GM03348 (cell line): ENCODE data around the gene NR1D1.
A peak's percentile ranks its signal among the peaks of the same experiment; 100 is the strongest.

ENCODE experiments used
- DNase-seq: peaks from one replicate; pipeline ENCODE4 v3.0.0; 2012; ENCODE audit warnings: low spot score

The NR1D1 gene

GRCh38 chr17:40062329-40063186, 37.8 kb downstream of the NR1D1 start, which contains the start of gene THRA:
Gene THRA (plus strand): TSS chr17:40062965. CDS start chr17:40074489, 11,524 bp downstream.
- peak; percentile 94 for DNase-seq

- no peak for DNase-seq
Measured at GRCh38 chr17:40061609-40062038, 38.8 kb downstream of the NR1D1 start.

- no peak for DNase-seq
Measured at GRCh38 chr17:40060887-40061608, 39.3 kb downstream of the NR1D1 start.

GRCh38 chr17:40059729-40060475, 40.5 kb downstream of the NR1D1 start:
- DNase-seq: no peak

GRCh38 chr17:40058865-40059264, 41.5 kb downstream of the NR1D1 start:
- no peak for DNase-seq

GRCh38 chr17:40058186-40058784, 42.1 kb downstream of the NR1D1 start:
- DNase-seq: peak; percentile 35

- no peak for DNase-seq
Measured at GRCh38 chr17:40056379-40057015, 43.9 kb downstream of the NR1D1 start.
